LNCaP clone FGC (cell line): ENCODE measurements around the gene WHRN.

Source experiments
- DNase-seq: peaks from one replicate; pipeline ENCODE4 v3.0.0-alpha.2; 2011; ENCODE audit warnings: low read depth
- H3K4me3 ChIP-seq: 2 replicates; pipeline ENCODE4 v1.5.1; 2011; ENCODE audit warnings: mild to moderate bottlenecking, low read depth, low read length, control low read depth
- TF ChIP-seq, protein P1 (sequence below): IDR thresholded peaks from 2 replicates; pipeline ENCODE4 v1.5.1; 2012; ENCODE audit warnings: mild to moderate bottlenecking; ENCODE audit not compliant: control insufficient read depth, insufficient read depth; ENCODE audit errors: extremely low read depth

WHRN gene

DNA sequence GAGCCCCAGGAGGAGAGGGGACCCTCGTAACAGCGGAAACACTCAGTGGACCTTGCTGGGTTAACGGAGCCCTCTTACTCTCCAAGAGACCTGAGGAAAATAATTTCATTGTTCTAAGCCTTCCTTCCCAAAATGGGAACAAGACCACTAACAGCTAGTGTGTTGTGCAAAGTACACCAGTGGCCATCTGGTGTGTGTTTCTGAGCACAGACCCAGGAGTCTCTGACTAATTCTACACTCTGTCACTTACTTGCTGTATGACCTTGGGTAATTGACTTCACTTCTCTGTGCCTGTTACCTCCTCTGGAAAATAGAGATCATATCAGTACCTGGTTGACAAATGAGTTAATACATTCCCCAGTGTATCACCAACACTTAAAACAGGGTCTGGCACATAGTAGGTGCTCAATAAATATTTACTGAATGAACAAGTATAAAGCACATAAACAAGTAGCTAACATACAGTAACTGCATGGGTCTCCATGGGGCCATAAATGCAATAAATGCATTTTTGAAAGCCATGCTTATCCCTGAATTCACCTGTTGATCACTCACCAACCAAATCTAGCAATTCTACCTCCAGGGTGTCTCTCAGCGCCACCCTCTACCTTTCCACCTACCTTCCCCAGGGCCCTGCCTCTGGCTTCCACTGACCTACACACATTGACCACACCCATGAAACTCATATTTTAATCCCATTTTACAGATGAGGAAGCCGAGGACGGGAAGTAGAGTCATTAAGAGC, 72.8 kb downstream of the WHRN start:
- TF ChIP-seq, protein P1, sequence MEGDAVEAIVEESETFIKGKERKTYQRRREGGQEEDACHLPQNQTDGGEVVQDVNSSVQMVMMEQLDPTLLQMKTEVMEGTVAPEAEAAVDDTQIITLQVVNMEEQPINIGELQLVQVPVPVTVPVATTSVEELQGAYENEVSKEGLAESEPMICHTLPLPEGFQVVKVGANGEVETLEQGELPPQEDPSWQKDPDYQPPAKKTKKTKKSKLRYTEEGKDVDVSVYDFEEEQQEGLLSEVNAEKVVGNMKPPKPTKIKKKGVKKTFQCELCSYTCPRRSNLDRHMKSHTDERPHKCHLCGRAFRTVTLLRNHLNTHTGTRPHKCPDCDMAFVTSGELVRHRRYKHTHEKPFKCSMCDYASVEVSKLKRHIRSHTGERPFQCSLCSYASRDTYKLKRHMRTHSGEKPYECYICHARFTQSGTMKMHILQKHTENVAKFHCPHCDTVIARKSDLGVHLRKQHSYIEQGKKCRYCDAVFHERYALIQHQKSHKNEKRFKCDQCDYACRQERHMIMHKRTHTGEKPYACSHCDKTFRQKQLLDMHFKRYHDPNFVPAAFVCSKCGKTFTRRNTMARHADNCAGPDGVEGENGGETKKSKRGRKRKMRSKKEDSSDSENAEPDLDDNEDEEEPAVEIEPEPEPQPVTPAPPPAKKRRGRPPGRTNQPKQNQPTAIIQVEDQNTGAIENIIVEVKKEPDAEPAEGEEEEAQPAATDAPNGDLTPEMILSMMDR: no peak
- no peak overlapping the region for H3K4me3 ChIP-seq
- no peak for DNase-seq

DNA sequence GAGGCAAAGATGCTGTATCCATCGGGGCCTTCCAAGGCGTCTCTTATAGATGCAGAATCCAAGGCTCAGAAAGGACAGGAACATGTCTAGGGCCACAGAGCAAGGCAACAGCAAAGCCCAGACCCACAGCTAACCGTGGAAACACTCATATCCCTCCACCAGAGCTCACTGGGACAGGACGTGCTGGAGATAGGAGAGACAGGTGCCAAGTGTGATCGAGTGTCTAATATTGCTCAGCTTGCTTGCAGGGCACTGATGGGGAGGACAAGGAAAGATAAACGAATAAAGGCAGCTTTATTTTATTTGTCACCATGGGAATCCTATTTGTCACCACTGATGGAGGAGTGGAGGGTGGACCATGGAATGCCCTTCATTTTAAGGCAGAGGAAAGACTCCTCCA, 73.5 kb downstream of the WHRN start:
- no peak for DNase-seq

GRCh38 chr9:114431003-114431402, 74.3 kb downstream of the WHRN start:
- TF ChIP-seq, protein P1: no peak

More for the DNA sequence above, 73.5 kb downstream of the WHRN start:
- no peak overlapping the region for H3K4me3 ChIP-seq
- TF ChIP-seq, protein P1: no peak

DNA sequence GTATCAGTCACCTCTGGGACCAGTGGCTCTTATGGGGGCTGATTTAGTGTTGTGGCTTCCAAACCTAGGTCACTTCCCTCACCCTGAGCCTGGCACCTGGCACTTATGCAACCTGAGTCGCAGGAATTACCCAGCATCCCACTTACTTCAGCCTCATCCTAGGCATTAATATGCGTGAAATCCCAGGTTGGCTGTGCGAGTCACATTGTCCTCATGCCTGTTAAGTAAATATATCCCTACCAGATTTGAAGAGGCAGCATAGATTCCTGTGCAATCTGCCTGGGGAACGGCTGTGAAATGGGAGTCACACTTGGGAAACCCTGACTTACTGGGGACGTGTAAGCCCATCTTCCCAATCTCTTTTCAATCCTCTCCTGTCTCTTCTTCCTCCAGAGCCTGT, 74.8 kb downstream of the WHRN start:
- DNase-seq: no peak
- TF ChIP-seq, protein P1: no peak
- H3K4me3 ChIP-seq: no peak overlapping the region

More at GRCh38 chr9:114431003-114431402, 74.3 kb downstream of the WHRN start:
- DNase-seq: no peak
- H3K4me3 ChIP-seq: no peak overlapping the region

- no peak for DNase-seq
- H3K4me3 ChIP-seq: no peak overlapping the region
- TF ChIP-seq, protein P1: no peak
Measured at GRCh38 chr9:114429488-114429887, 75.8 kb downstream of the WHRN start.

DNA sequence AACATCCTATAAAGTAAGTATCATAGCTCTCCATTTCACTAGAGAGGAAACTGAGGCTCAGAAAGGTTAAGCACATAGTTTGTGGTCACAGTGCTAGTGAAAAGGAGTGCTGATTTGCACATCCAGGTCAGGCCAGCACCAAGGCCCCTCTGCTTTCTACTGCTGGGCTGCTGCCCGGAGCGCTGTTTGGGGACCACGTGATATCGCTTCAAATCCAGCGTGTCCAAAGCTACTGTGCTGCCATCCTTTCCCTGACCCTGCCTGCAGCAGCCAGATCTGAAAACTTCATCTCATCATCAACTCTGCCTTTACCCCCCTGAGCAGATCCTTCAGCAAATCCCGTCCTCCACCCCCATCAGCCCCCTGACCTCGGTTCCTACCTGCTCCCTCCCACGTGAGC, 76.8 kb downstream of the WHRN start:
- H3K4me3 ChIP-seq: no peak overlapping the region
- TF ChIP-seq, protein P1: no peak
- no peak for DNase-seq

GRCh38 chr9:114427644-114428043, 77.6 kb downstream of the WHRN start:
- H3K4me3 ChIP-seq: no peak overlapping the region
- DNase-seq: no peak
- TF ChIP-seq, protein P1: no peak
